IMR-90 (cell line): ENCODE measurements around the gene CDC5L. TPM values are rescaled to one million over a fixed set of nuclear protein-coding genes. Genes with fewer than 3 reads are reported as not detected.

Experiments
- ATAC-seq: fragments of 200-7000 bp; cut with Tn5 transposase; 2 replicates; pipeline ENCODE4 v1.9.1; 2020; ENCODE audit warnings: low read depth, mild to moderate bottlenecking, moderate library complexity
- BruUV-seq: library from RNA; stranded (reverse); fragments of 400-500 nt; replicated peaks from 2 replicates; lab custom pipeline; 2021; lab: Mats Ljungman, UMichigan
- CTCF ChIA-PET: fragments of 300-600 bp; formaldehyde crosslinking; extraction: SDS; loops from one replicate; lab custom pipeline; 2021; ENCODE audit warnings: antibody characterized with exemption; lab: Yijun Ruan, JAX
- POLR2A ChIA-PET: fragments of 300-600 bp; sonication (Branson Sonifier 250); formaldehyde crosslinking; loops from one replicate; lab custom pipeline; 2022; ENCODE audit warnings: antibody characterized with exemption; ENCODE audit not compliant: unreplicated experiment; lab: Charles Lee
- DNase-seq: peaks from one replicate; pipeline ENCODE4 v3.0.0; 2013
- H2AFZ ChIP-seq: replicated peaks from 2 replicates; pipeline ENCODE3; 2013; ENCODE audit warnings: low read length, mild to moderate bottlenecking; ENCODE audit not compliant: poor library complexity
- H2AK5ac ChIP-seq: 2 replicates; pipeline ENCODE4 v1.6.1; 2013; ENCODE audit warnings: low read depth, low read length, inconsistent platforms
- H2AK9ac ChIP-seq: replicated peaks from 2 replicates; pipeline ENCODE3; 2013; ENCODE audit warnings: mild to moderate bottlenecking, low read depth, low read length, moderate library complexity; ENCODE audit not compliant: poor library complexity
- H2BK120ac ChIP-seq: 2 replicates; pipeline ENCODE4 v1.6.1; 2013; ENCODE audit warnings: low read depth, low read length, inconsistent platforms
- H2BK15ac ChIP-seq: 3 replicates; pipeline ENCODE4 v1.6.1; 2013; ENCODE audit warnings: low read depth, low read length, inconsistent platforms
- H2BK20ac ChIP-seq: 2 replicates; pipeline ENCODE4 v1.6.1; 2013; ENCODE audit warnings: low read depth, mild to moderate bottlenecking, inconsistent platforms, low read length, moderate library complexity
- H2BK5ac ChIP-seq: 2 replicates; pipeline ENCODE4 v1.6.1; 2013; ENCODE audit warnings: mild to moderate bottlenecking, low read depth, low read length, inconsistent platforms; ENCODE audit not compliant: poor library complexity, severe bottlenecking
- H3K14ac ChIP-seq: replicated peaks from 2 replicates; pipeline ENCODE4 v1.6.1; 2013; ENCODE audit warnings: low read depth, low read length, inconsistent platforms
- H3K18ac ChIP-seq: 2 replicates; pipeline ENCODE4 v1.6.1; 2013; ENCODE audit warnings: low read depth, low read length, control low read depth
- H3K23ac ChIP-seq: 2 replicates; pipeline ENCODE4 v1.6.1; 2013; ENCODE audit warnings: low read depth, low read length, inconsistent platforms
- H3K27ac ChIP-seq: 2 replicates; pipeline ENCODE4 v1.5.1; 2013; ENCODE audit warnings: mild to moderate bottlenecking, control low read depth, low read length; ENCODE audit not compliant: insufficient read depth
- H3K27me3 ChIP-seq: 2 replicates; pipeline ENCODE4 v1.6.1; 2013; ENCODE audit warnings: low read length; ENCODE audit not compliant: control insufficient read depth, insufficient read depth
- H3K36me3 ChIP-seq: 2 replicates; pipeline ENCODE4 v1.6.1; 2013; ENCODE audit warnings: low read length, mixed read lengths; ENCODE audit not compliant: control insufficient read depth, insufficient read depth
- H3K4ac ChIP-seq: 2 replicates; pipeline ENCODE4 v1.6.1; 2013; ENCODE audit warnings: low read depth, low read length, inconsistent platforms
- H3K4me1 ChIP-seq: 2 replicates; pipeline ENCODE4 v1.6.1; 2013; ENCODE audit warnings: low read length, mixed read lengths; ENCODE audit not compliant: control insufficient read depth, insufficient read depth
- H3K4me2 ChIP-seq: 2 replicates; pipeline ENCODE4 v1.6.1; 2013; ENCODE audit warnings: low read depth, mild to moderate bottlenecking, control low read depth, low read length, moderate library complexity
- H3K4me3 ChIP-seq: 2 replicates; pipeline ENCODE4 v1.5.1; 2013; ENCODE audit warnings: low read depth, mild to moderate bottlenecking, control low read depth, low read length, moderate library complexity; ENCODE audit not compliant: insufficient read depth
- H3K56ac ChIP-seq: 2 replicates; pipeline ENCODE4 v1.6.1; 2013; ENCODE audit warnings: low read length, inconsistent platforms; ENCODE audit not compliant: insufficient read depth; ENCODE audit errors: extremely low read depth
- H3K79me1 ChIP-seq, 2 experiments: 2 replicates each; pipeline ENCODE4 v1.6.1; 2013; ENCODE audit warnings: low read length in 2 of 2, inconsistent platforms in 1 of 2, low read depth in 1 of 2
- H3K9ac ChIP-seq: 2 replicates; pipeline ENCODE4 v1.6.1; 2013; ENCODE audit warnings: low read depth, low read length, control low read depth
- H3K9me1 ChIP-seq: 2 replicates; pipeline ENCODE4 v1.6.1; 2013; ENCODE audit warnings: low read length, inconsistent platforms; ENCODE audit not compliant: insufficient read depth
- H3K9me3 ChIP-seq: 2 replicates; pipeline ENCODE4 v1.6.1; 2013; ENCODE audit warnings: low read length; ENCODE audit not compliant: control insufficient read depth, insufficient read depth
- H4K20me1 ChIP-seq: 2 replicates; pipeline ENCODE4 v1.6.1; 2013; ENCODE audit warnings: low read length, inconsistent platforms; ENCODE audit not compliant: insufficient read depth
- H4K5ac ChIP-seq: 2 replicates; pipeline ENCODE4 v1.6.1; 2013; ENCODE audit warnings: mild to moderate bottlenecking, low read depth, low read length, control low read depth
- H4K8ac ChIP-seq, 2 experiments: 2 replicates each; pipeline ENCODE4 v1.6.1; 2013; ENCODE audit warnings: low read depth in 2 of 2, low read length in 2 of 2, control low read depth in 1 of 2, inconsistent platforms in 1 of 2
- H4K91ac ChIP-seq: 2 replicates; pipeline ENCODE4 v1.6.1; 2013; ENCODE audit warnings: low read depth, low read length, inconsistent platforms; ENCODE audit not compliant: insufficient read depth
- BHLHE40 ChIP-seq: fragments of 150-350 bp; IDR thresholded peaks from 2 replicates; pipeline ENCODE4 v1.6.1; 2016; ENCODE audit warnings: mild to moderate bottlenecking, low read depth, low read length
- CEBPB ChIP-seq: IDR thresholded peaks from 2 replicates; pipeline ENCODE4 v1.6.1; 2012; ENCODE audit warnings: low read depth, low read length, improper control_type of control experiment
- CHD1 ChIP-seq: IDR thresholded peaks from 2 replicates; pipeline ENCODE4 v1.6.1; 2012; ENCODE audit warnings: low read depth, low read length, improper control_type of control experiment
- CTCF ChIP-seq: conservative IDR thresholded peaks from 2 replicates; pipeline ENCODE4 v1.5.1; 2012; ENCODE audit warnings: mild to moderate bottlenecking, low read depth, low read length, improper control_type of control experiment
- ELK1 ChIP-seq: fragments of 150-350 bp; IDR thresholded peaks from 2 replicates; pipeline ENCODE4 v1.6.1; 2016; ENCODE audit warnings: low read depth, mild to moderate bottlenecking, low read length, moderate library complexity, borderline replicate concordance
- FOS ChIP-seq: fragments of 150-350 bp; IDR thresholded peaks from 2 replicates; pipeline ENCODE4 v1.6.1; 2016; ENCODE audit warnings: low read depth, low read length
- MAFK ChIP-seq: IDR thresholded peaks from 2 replicates; pipeline ENCODE4 v1.6.1; 2012; ENCODE audit warnings: low read depth, low read length, improper control_type of control experiment
- MAZ ChIP-seq: IDR thresholded peaks from 2 replicates; pipeline ENCODE4 v1.6.1; 2012; ENCODE audit warnings: low read depth, mild to moderate bottlenecking, low read length, improper control_type of control experiment, moderate library complexity, borderline replicate concordance
- MXI1 ChIP-seq: IDR thresholded peaks from 2 replicates; pipeline ENCODE4 v1.6.1; 2012; ENCODE audit warnings: low read depth, mild to moderate bottlenecking, low read length, moderate library complexity, borderline replicate concordance
- NFE2L2 ChIP-seq: fragments of 150-350 bp; IDR thresholded peaks from 2 replicates; pipeline ENCODE4 v1.6.1; 2016; ENCODE audit warnings: low read depth, mild to moderate bottlenecking, low read length
- POLR2A ChIP-seq: IDR thresholded peaks from 2 replicates; pipeline ENCODE4 v1.6.1; 2012; ENCODE audit warnings: mild to moderate bottlenecking, low read depth, low read length
- RAD21 ChIP-seq: IDR thresholded peaks from 2 replicates; pipeline ENCODE4 v1.6.1; 2012; ENCODE audit warnings: low read length, improper control_type of control experiment
- RCOR1 ChIP-seq: IDR thresholded peaks from 2 replicates; pipeline ENCODE4 v1.6.1; 2012; ENCODE audit warnings: mild to moderate bottlenecking, low read length, improper control_type of control experiment; ENCODE audit not compliant: insufficient replicate concordance
- RFX5 ChIP-seq: IDR thresholded peaks from 2 replicates; pipeline ENCODE4 v1.8.0; 2012; ENCODE audit warnings: low read depth, mild to moderate bottlenecking, low read length, moderate library complexity
- SMC3 ChIP-seq: fragments of 150-350 bp; IDR thresholded peaks from 2 replicates; pipeline ENCODE4 v1.6.1; 2016; ENCODE audit warnings: low read depth, mild to moderate bottlenecking, antibody characterized with exemption, low read length, moderate library complexity
- USF2 ChIP-seq: fragments of 150-350 bp; IDR thresholded peaks from 2 replicates; pipeline ENCODE4 v1.6.1; 2017; ENCODE audit warnings: mild to moderate bottlenecking, antibody characterized with exemption, low read length, low read depth
- WGBS, 2 experiments: methylation state at CpG; one replicate each; pipeline versions ENCODE4 v1.1.5 to v1.1.7; 2013; ENCODE audit warnings: missing lambda C conversion rate in 2 of 2; ENCODE audit not compliant: insufficient read length in 1 of 2; ENCODE audit errors: extremely low coverage in 2 of 2; 5-methylcytosine and 5-hydroxymethylcytosine counted together
- dilution Hi-C: fragments of 300-500 bp; cut with HindIII; formaldehyde crosslinking; loops from one replicate; pipeline ENCODE4 v1.14.3; 2018; ENCODE audit warnings: low sequenced_read_pairs; ENCODE audit not compliant: unreplicated experiment
- in situ Hi-C: fragments of 300-500 bp; cut with MboI; formaldehyde crosslinking; loops from 3 replicates; pipeline ENCODE4 v1.14.3; 2019; ENCODE audit warnings: low sequenced_read_pairs, inconsistent platforms, mixed read lengths
- intact Hi-C: fragments of 100-400 bp; cut with micrococcal nuclease; formaldehyde crosslinking; loops from 2 replicates; pipeline ENCODE4 v1.10.0; 2022
- polyA plus RNA-seq, 3 experiments: library from polyadenylated mRNA; depleted of rRNA; stranded (reverse); fragments of >200 nt; gene quantifications; 2 replicates each; pipeline ENCODE4 v1.2.3, GENCODE V29; 2012; ENCODE audit warnings: low replicate concordance in 1 of 3
- total RNA-seq: library from RNA; depleted of rRNA; stranded (reverse); fragments of >200 nt; gene quantifications from 2 replicates; pipeline ENCODE4 v1.2.3, GENCODE V29; 2012

CDC5L gene
- total and polyA plus RNA-seq, 2 of the 4 experiments (the other 2 are of a cell fraction): 9.9 to 17.7 TPM

GRCh38 chr6:44432227-44432626 lies 44.7 kb downstream of the CDC5L start:
- Histone ChIP-seq H3K9me1 (no peaks in the 10 kb centered on the region), H3K14ac (no peak overlapping the region), H2BK5ac (no peak overlapping the region), H3K4me2 (no peak overlapping the region), H4K5ac (no peak overlapping the region), H3K4me3 (no peak overlapping the region), H2AFZ (no peak overlapping the region), H3K4me1 (peaks cover 2% of the 10 kb centered on the region; the same call in 1 of the 2 replicates), H3K9ac (no peak overlapping the region), H4K91ac (no peak overlapping the region), H3K18ac (no peak overlapping the region), H3K4ac (no peak overlapping the region), H3K36me3 (peaks cover 3% of the 10 kb centered on the region), H2BK120ac (no peak overlapping the region), H4K8ac (no peak overlapping the region), H2BK15ac (no peak overlapping the region), H3K79me1 (peaks cover 9 to 16% of the 10 kb centered on the region in 2 experiments; a peak in 3 of 4 replicates), H3K27me3 (no peaks in the 10 kb centered on the region), H3K56ac (no peak overlapping the region), H2AK9ac (no peak overlapping the region), H2AK5ac (no peak overlapping the region), H3K27ac (no peak overlapping the region), H3K23ac (no peak overlapping the region), H4K20me1 (no peaks in the 10 kb centered on the region; the same call in 1 of the 2 replicates), H2BK20ac (no peak overlapping the region), H3K9me3 (no peaks in the 10 kb centered on the region)
- no peak for ATAC-seq
- in situ Hi-C loops (no loop called here), intact Hi-C loops (no loop called here), dilution Hi-C loops (no loop called here)
- ChIA-PET CTCF (interaction anchor here (1.1 to 1.8 kb wide), 4 partner anchors 12 to 26 kb away, joined by 3 to 8 read pairs (median 6); no protein-coding TSS in a partner anchor), POLR2A (no interaction called here)
- BruUV-seq: no TSS peak
- TF ChIP-seq SMC3 (no peak), NFE2L2 (no peak), USF2 (no peak), RCOR1 (no peak), CTCF (no peak), ELK1 (no peak), MXI1 (no peak), CEBPB (no peak), CHD1 (no peak), RFX5 (no peak), FOS (no peak), RAD21 (no peak), MAZ (no peak), MAFK (no peak), POLR2A (no peak), BHLHE40 (no peak)
- DNase-seq: no peak
- no CpG with 5 or more reads among the region's 2 CpGs for WGBS, 2 experiments
